H9 (cell line): Measurements from ENCODE around the gene SNED1. TPM values are rescaled to one million over a fixed set of nuclear protein-coding genes. Genes with fewer than 3 reads are reported as not detected.

ENCODE experiments used
- DNase-seq: peaks from one replicate; pipeline ENCODE4 v3.0.0-alpha.2; 2017
- H2AFZ ChIP-seq: one replicate; pipeline ENCODE4 v1.6.1; 2013; ENCODE audit warnings: mild to moderate bottlenecking, low read length, control low read depth, moderate library complexity
- H2AK5ac ChIP-seq: 2 replicates; pipeline ENCODE4 v1.6.1; 2013; ENCODE audit warnings: low read length, control low read depth, mixed read lengths; ENCODE audit not compliant: insufficient read length
- H2BK120ac ChIP-seq: one replicate; pipeline ENCODE4 v1.6.1; 2013; ENCODE audit warnings: low read depth, mild to moderate bottlenecking, low read length, control low read depth, inconsistent platforms; ENCODE audit not compliant: poor library complexity, severe bottlenecking
- H2BK12ac ChIP-seq: 2 replicates; pipeline ENCODE4 v1.6.1; 2013; ENCODE audit warnings: low read length, control low read depth, mixed read lengths, low read depth; ENCODE audit not compliant: insufficient read length
- H2BK15ac ChIP-seq: 2 replicates; pipeline ENCODE4 v1.6.1; 2013; ENCODE audit warnings: low read depth, low read length, control low read depth
- H2BK20ac ChIP-seq: one replicate; pipeline ENCODE4 v1.6.1; 2013; ENCODE audit warnings: low read depth, mild to moderate bottlenecking, low read length, control low read depth, inconsistent platforms; ENCODE audit not compliant: poor library complexity, severe bottlenecking
- H2BK5ac ChIP-seq: 2 replicates; pipeline ENCODE4 v1.6.1; 2013; ENCODE audit warnings: low read length, control low read depth, mixed read lengths; ENCODE audit not compliant: insufficient read length
- H3K14ac ChIP-seq: 2 replicates; pipeline ENCODE4 v1.6.1; 2013; ENCODE audit warnings: low read length, control low read depth; ENCODE audit not compliant: insufficient read depth
- H3K18ac ChIP-seq: 2 replicates; pipeline ENCODE4 v1.6.1; 2013; ENCODE audit warnings: low read depth, mild to moderate bottlenecking, mixed read lengths, low read length, control low read depth; ENCODE audit not compliant: insufficient read length
- H3K23ac ChIP-seq: 2 replicates; pipeline ENCODE4 v1.6.1; 2013; ENCODE audit warnings: low read length, control low read depth, mixed read lengths, low read depth; ENCODE audit not compliant: insufficient read length
- H3K23me2 ChIP-seq: 2 replicates; pipeline ENCODE4 v1.6.1; 2013; ENCODE audit warnings: low read depth, mild to moderate bottlenecking, mixed read lengths, low read length, control low read depth; ENCODE audit not compliant: insufficient read length, poor library complexity, severe bottlenecking
- H3K27ac ChIP-seq: 2 replicates; pipeline ENCODE4 v1.5.1; 2013; ENCODE audit warnings: low read length, control low read depth, mixed read lengths, low read depth; ENCODE audit not compliant: insufficient read length
- H3K27me3 ChIP-seq: 2 replicates; pipeline ENCODE4 v1.6.1; 2013; ENCODE audit warnings: low read length, control low read depth, inconsistent platforms; ENCODE audit not compliant: insufficient read depth
- H3K4ac ChIP-seq: 2 replicates; pipeline ENCODE4 v1.6.1; 2013; ENCODE audit warnings: low read depth, mild to moderate bottlenecking, control low read depth, inconsistent platforms, low read length, moderate library complexity
- H3K4me1 ChIP-seq: 2 replicates; pipeline ENCODE4 v1.6.1; 2013; ENCODE audit warnings: low read length, control low read depth, inconsistent platforms; ENCODE audit not compliant: insufficient read depth
- H3K4me2 ChIP-seq: 2 replicates; pipeline ENCODE4 v1.6.1; 2013; ENCODE audit warnings: low read length, control low read depth, mixed read lengths; ENCODE audit not compliant: insufficient read length, insufficient read depth
- H3K56ac ChIP-seq: 2 replicates; pipeline ENCODE4 v1.6.1; 2013; ENCODE audit warnings: low read depth, mild to moderate bottlenecking, mixed read lengths, low read length, control low read depth; ENCODE audit not compliant: insufficient read length
- H3K79me1 ChIP-seq: 2 replicates; pipeline ENCODE4 v1.6.1; 2013; ENCODE audit warnings: low read depth, mild to moderate bottlenecking, moderate library complexity, low read length, control low read depth, inconsistent platforms; ENCODE audit not compliant: insufficient read depth, poor library complexity, severe bottlenecking
- H3K79me2 ChIP-seq: 2 replicates; pipeline ENCODE4 v1.6.1; 2013; ENCODE audit warnings: low read length, control low read depth, inconsistent platforms; ENCODE audit not compliant: insufficient read depth
- H3K9ac ChIP-seq: 2 replicates; pipeline ENCODE4 v1.6.1; 2013; ENCODE audit warnings: low read length, control low read depth, mixed read lengths; ENCODE audit not compliant: insufficient read length; ENCODE audit errors: extremely low read depth
- H3K9me3 ChIP-seq: one replicate; pipeline ENCODE4 v1.6.1; 2013; ENCODE audit warnings: low read depth, low read length, inconsistent platforms; ENCODE audit not compliant: control insufficient read depth
- H3T11ph ChIP-seq: one replicate; pipeline ENCODE4 v1.6.1; 2013; ENCODE audit warnings: mild to moderate bottlenecking, low read length, control low read depth, inconsistent platforms
- H4K20me1 ChIP-seq: one replicate; pipeline ENCODE4 v1.6.1; 2013; ENCODE audit not compliant: control insufficient read depth, insufficient read length, insufficient read depth
- H4K5ac ChIP-seq: 2 replicates; pipeline ENCODE4 v1.6.1; 2013; ENCODE audit warnings: low read depth, mild to moderate bottlenecking, mixed read lengths, low read length, control low read depth; ENCODE audit not compliant: insufficient read length
- H4K8ac ChIP-seq: replicated peaks from 2 replicates; pipeline ENCODE4 v1.6.1; 2013; ENCODE audit warnings: low read length, control low read depth, mixed read lengths, low read depth; ENCODE audit not compliant: insufficient read length
- H4K91ac ChIP-seq: 2 replicates; pipeline ENCODE4 v1.6.1; 2013; ENCODE audit warnings: low read depth, mild to moderate bottlenecking, moderate library complexity, mixed read lengths, low read length, control low read depth; ENCODE audit not compliant: insufficient read length
- H3K27ac Mint-ChIP-seq, 3 experiments: 2 replicates in 2 of 3; 3 replicates in 1 of 3; pipeline ENCODE4 v1.8.0; 2020 to 2021; ENCODE audit warnings: mixed read lengths in 3 of 3, mild to moderate bottlenecking in 1 of 3, moderate library complexity in 1 of 3
- H3K27me3 Mint-ChIP-seq: 2 replicates; pipeline ENCODE4 v1.8.0; 2021; ENCODE audit warnings: low read depth, mild to moderate bottlenecking, moderate library complexity, mixed read lengths
- H3K36me3 Mint-ChIP-seq, 3 experiments: 2 replicates in 2 of 3; 3 replicates in 1 of 3; pipeline ENCODE4 v1.8.0; 2020 to 2021; ENCODE audit warnings: low read depth in 3 of 3, mixed read lengths in 3 of 3; ENCODE audit not compliant: insufficient read depth in 1 of 3
- H3K4me1 Mint-ChIP-seq, 2 experiments: 2 replicates each; pipeline ENCODE4 v1.8.0; 2020; ENCODE audit warnings: mixed read lengths in 2 of 2
- H3K4me3 Mint-ChIP-seq, 2 experiments: 2 replicates in 1 of 2; 3 replicates in 1 of 2; pipeline ENCODE4 v1.8.0; 2020 to 2021; ENCODE audit warnings: mild to moderate bottlenecking in 2 of 2, mixed read lengths in 2 of 2, moderate library complexity in 1 of 2
- H3K9me3 Mint-ChIP-seq, 2 experiments: 2 replicates in 1 of 2; 3 replicates in 1 of 2; pipeline ENCODE4 v1.8.0; 2020; ENCODE audit warnings: mild to moderate bottlenecking in 2 of 2, mixed read lengths in 2 of 2, moderate library complexity in 1 of 2
- CTCF ChIP-seq: fragments of 200-600 bp; sonication (generic); conservative IDR thresholded peaks from 3 replicates; pipeline ENCODE4 v1.8.0; 2021; ENCODE audit warnings: antibody characterized with exemption, mild to moderate bottlenecking
- WGBS: extraction: QIAGEN DNeasy Blood & Tissue Kit; methylation state at CpG from one replicate; pipeline ENCODE4 v1.1.7; 2013; ENCODE audit warnings: missing lambda C conversion rate, low lambda C conversion rate, mixed read lengths; ENCODE audit not compliant: insufficient read length; ENCODE audit errors: extremely low coverage; 5-methylcytosine and 5-hydroxymethylcytosine counted together
- total RNA-seq: library from RNA; stranded (reverse); gene quantifications from 2 replicates; pipeline ENCODE4 v1.2.1, GENCODE V29; 2021

Gene SNED1
- total RNA-seq, 1 experiment from 2014 or later: 2.5 TPM

- no peak overlapping the region for H4K8ac ChIP-seq
These were observed 45.7 kb upstream of the SNED1 start for GRCh38 chr2:240952496-240953246.

More at GRCh38 chr2:240952496-240953246, 45.7 kb upstream of the SNED1 start:
- H3K27ac Mint-ChIP-seq: no peak overlapping the region
- DNase-seq: no peak
- no CpG with 5 or more reads among the region's 14 CpGs for WGBS
- no peak overlapping the region for H3K23ac ChIP-seq
- H3K27me3 ChIP-seq: no peaks in the 10 kb centered on the region
- H3K18ac ChIP-seq: no peak overlapping the region
- no peak overlapping the region for H4K5ac ChIP-seq
- no peak overlapping the region for H2BK12ac ChIP-seq
- no peaks in the 10 kb centered on the region for H3K23me2 ChIP-seq
- H3K4me1 ChIP-seq: no peaks in the 10 kb centered on the region; the same call in 1 of the 2 replicates
- no peak overlapping the region for H4K91ac ChIP-seq
- no peak overlapping the region for H3K27ac ChIP-seq
- H3K9ac ChIP-seq: no peak overlapping the region
- H3K4me2 ChIP-seq: no peak overlapping the region
- H2AFZ ChIP-seq: no peak overlapping the region
- H3K79me1 ChIP-seq: no peaks in the 10 kb centered on the region
- no peak overlapping the region for H3K14ac ChIP-seq
- H3K79me2 ChIP-seq: no peaks in the 10 kb centered on the region
- no peak overlapping the region for H2BK120ac ChIP-seq
- H3K4me3 Mint-ChIP-seq: no peak overlapping the region
- no peak overlapping the region for H2AK5ac ChIP-seq
- no peak overlapping the region for H2BK20ac ChIP-seq
- no peak overlapping the region for H2BK15ac ChIP-seq
- no peaks in the 10 kb centered on the region for H4K20me1 ChIP-seq
- no peaks in the 10 kb centered on the region; the same call in none of the 2 replicates for H3K27me3 Mint-ChIP-seq
- no peak overlapping the region for H2BK5ac ChIP-seq
- TF ChIP-seq CTCF: no peak
- H3K9me3 ChIP-seq: no peaks in the 10 kb centered on the region
- no peak overlapping the region for H3T11ph ChIP-seq
- no peaks in the 10 kb centered on the region for H3K36me3 Mint-ChIP-seq
- H3K4me1 Mint-ChIP-seq: peaks cover 14% of the 10 kb centered on the region in 2 experiments
- no peak overlapping the region for H3K56ac ChIP-seq
- H3K4ac ChIP-seq: no peak overlapping the region
- no peaks in the 10 kb centered on the region for H3K9me3 Mint-ChIP-seq
